ENCODE measurements around the gene RAD50. TPM values are rescaled to one million over a fixed set of nuclear protein-coding genes. Genes with fewer than 3 reads are reported as not detected.
"Not testable (repeated sequence)": the region's sequence is repeated elsewhere in the genome, so short reads cannot be mapped to it uniquely, and the experiment has no call there.

RAD50 gene
- total and polyA plus RNA-seq, 7 donors, result 6.0 to 34.6 (median 20.0) TPM

GRCh38 chr5:132576123-132576522 lies 19.3 kb downstream of the RAD50 start:
- H3K36me3 ChIP-seq, result peaks cover 0 to 46% (median 9%) of the 10 kb centered on the region in 4 donors
- TF ChIP-seq, protein P1, sequence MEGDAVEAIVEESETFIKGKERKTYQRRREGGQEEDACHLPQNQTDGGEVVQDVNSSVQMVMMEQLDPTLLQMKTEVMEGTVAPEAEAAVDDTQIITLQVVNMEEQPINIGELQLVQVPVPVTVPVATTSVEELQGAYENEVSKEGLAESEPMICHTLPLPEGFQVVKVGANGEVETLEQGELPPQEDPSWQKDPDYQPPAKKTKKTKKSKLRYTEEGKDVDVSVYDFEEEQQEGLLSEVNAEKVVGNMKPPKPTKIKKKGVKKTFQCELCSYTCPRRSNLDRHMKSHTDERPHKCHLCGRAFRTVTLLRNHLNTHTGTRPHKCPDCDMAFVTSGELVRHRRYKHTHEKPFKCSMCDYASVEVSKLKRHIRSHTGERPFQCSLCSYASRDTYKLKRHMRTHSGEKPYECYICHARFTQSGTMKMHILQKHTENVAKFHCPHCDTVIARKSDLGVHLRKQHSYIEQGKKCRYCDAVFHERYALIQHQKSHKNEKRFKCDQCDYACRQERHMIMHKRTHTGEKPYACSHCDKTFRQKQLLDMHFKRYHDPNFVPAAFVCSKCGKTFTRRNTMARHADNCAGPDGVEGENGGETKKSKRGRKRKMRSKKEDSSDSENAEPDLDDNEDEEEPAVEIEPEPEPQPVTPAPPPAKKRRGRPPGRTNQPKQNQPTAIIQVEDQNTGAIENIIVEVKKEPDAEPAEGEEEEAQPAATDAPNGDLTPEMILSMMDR (IDR thresholded peaks at IDR 0.05), result no peak
- TF ChIP-seq POLR2AphosphoS5 (IDR thresholded peaks at IDR 0.05) (no peak), EP300 (IDR thresholded peaks at IDR 0.05) (no peak), POLR2A (IDR thresholded peaks at IDR 0.05) (no peak)
- no peak overlapping the region for H3K4me3 ChIP-seq
- 100% methylated on average over 1 of the region's 1 CpG for WGBS, 2 donors
- no peaks in the 10 kb centered on the region for H3K9me3 ChIP-seq
- no peak overlapping the region for H3K27ac ChIP-seq
- no peak for DNase-seq
- no peaks in the 10 kb centered on the region for H3K27me3 ChIP-seq
- intact Hi-C loops (cut with DNase I), result no loop called here
- no peaks in the 10 kb centered on the region for H3K4me1 ChIP-seq

- 97 to 100% methylated on average over 2 of the region's 2 CpGs for WGBS, 2 donors
- H3K4me3 ChIP-seq; DNase-seq; H3K4me1 ChIP-seq; H3K9me3 ChIP-seq; H3K27ac ChIP-seq; H3K27me3 ChIP-seq; intact Hi-C loops (cut with DNase I): not testable (repeated sequence)
- peaks cover 0 to 54% (median 13%) of the 10 kb centered on the region in 4 donors for H3K36me3 ChIP-seq
These were observed 27.8 kb downstream of the RAD50 start for GRCh38 chr5:132584560-132584959.

DNA sequence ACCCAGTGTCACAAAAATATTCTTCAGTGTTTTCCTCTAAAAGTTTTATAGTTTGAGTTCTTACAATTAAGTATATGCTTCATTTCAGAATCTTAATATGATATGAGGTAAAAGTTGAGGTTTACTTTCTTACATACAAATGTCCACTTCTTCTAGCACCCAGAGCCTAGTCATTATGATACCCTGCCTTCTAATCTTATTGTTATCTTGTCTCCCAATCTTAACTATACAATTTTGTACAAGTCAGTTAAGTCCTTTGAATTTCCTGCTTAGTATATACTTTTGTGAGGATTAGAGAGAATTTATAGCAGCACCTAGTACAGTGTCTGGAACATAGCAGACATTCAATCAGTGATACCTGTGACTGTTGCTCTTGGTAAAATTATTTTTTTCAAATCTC lies 29.3 kb downstream of the RAD50 start:
- TF ChIP-seq EP300 (IDR thresholded peaks at IDR 0.05) (no peak), POLR2A (IDR thresholded peaks at IDR 0.05) (no peak), POLR2AphosphoS5 (IDR thresholded peaks at IDR 0.05) (no peak)
- TF ChIP-seq, protein P1 (IDR thresholded peaks at IDR 0.05), result no peak
- Histone ChIP-seq H3K9me3 (no peaks in the 10 kb centered on the region), H3K27me3 (no peaks in the 10 kb centered on the region), H3K36me3 (peaks cover 0 to 56% (median 15%) of the 10 kb centered on the region in 4 donors), H3K4me1 (no peaks in the 10 kb centered on the region), H3K27ac (no peak overlapping the region), H3K4me3 (no peak overlapping the region)
- DNase-seq, result no peak
- intact Hi-C loops (cut with DNase I), result no loop called here

DNA sequence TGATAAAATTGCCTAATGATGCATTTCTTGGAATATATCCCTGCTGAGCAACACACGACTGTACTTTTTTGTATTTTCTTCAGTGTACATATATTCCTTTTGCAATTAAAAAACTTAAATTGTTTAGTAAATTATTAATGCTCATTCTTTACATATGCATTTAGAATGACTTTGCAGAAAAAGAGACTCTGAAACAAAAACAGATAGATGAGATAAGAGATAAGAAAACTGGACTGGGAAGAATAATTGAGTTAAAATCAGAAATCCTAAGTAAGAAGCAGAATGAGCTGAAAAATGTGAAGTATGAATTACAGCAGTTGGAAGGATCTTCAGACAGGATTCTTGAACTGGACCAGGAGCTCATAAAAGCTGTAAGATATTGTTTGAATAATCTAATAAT lies 32.7 kb downstream of the RAD50 start:
- intact Hi-C loops (cut with DNase I), result no loop called here
- DNase-seq, result no peak
- TF ChIP-seq EP300 (IDR thresholded peaks at IDR 0.05), result no peak
- TF ChIP-seq POLR2AphosphoS5 (IDR thresholded peaks at IDR 0.05), result no peak
- no peak for TF ChIP-seq POLR2A (IDR thresholded peaks at IDR 0.05)
- TF ChIP-seq, protein P1 (IDR thresholded peaks at IDR 0.05), result no peak
- no peaks in the 10 kb centered on the region for H3K4me1 ChIP-seq
- H3K4me3 ChIP-seq, result no peak overlapping the region
- no peaks in the 10 kb centered on the region for H3K9me3 ChIP-seq
- peaks cover 0 to 70% (median 24%) of the 10 kb centered on the region in 4 donors for H3K36me3 ChIP-seq
- WGBS, 2 donors, result 93 to 99% methylated on average over 1 of the region's 1 CpG
- H3K27ac ChIP-seq, result no peak overlapping the region
- no peaks in the 10 kb centered on the region for H3K27me3 ChIP-seq

DNA sequence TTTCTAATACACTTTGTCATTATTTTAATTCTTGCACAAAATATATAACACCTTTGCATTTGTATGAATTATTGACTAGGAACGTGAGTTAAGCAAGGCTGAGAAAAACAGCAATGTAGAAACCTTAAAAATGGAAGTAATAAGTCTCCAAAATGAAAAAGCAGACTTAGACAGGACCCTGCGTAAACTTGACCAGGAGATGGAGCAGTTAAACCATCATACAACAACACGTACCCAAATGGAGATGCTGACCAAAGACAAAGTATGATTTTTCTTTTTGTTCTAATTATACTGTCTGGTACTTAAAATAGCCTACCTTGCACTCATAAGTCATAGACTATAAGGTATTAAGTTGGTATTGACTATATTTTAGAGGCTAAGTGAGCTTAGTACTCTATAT lies 34.4 kb downstream of the RAD50 start:
- no peaks in the 10 kb centered on the region for H3K27me3 ChIP-seq
- DNase-seq, result no peak
- H3K4me3 ChIP-seq, result no peak overlapping the region
- WGBS, 2 donors, result 92 to 94% methylated on average over 3 of the region's 3 CpGs
- H3K4me1 ChIP-seq, result no peaks in the 10 kb centered on the region
- intact Hi-C loops (cut with DNase I), result no loop called here
- TF ChIP-seq POLR2AphosphoS5 (IDR thresholded peaks at IDR 0.05), result no peak
- TF ChIP-seq, protein P1 (IDR thresholded peaks at IDR 0.05), result no peak
- no peak for TF ChIP-seq EP300 (IDR thresholded peaks at IDR 0.05)
- TF ChIP-seq POLR2A (IDR thresholded peaks at IDR 0.05), result no peak
- peaks cover 0 to 87% (median 32%) of the 10 kb centered on the region in 4 donors for H3K36me3 ChIP-seq
- H3K9me3 ChIP-seq, result no peaks in the 10 kb centered on the region
- no peak overlapping the region for H3K27ac ChIP-seq
